ENCODE measurements around the gene TAS1R3.

- TF ChIP-seq, protein P1, sequence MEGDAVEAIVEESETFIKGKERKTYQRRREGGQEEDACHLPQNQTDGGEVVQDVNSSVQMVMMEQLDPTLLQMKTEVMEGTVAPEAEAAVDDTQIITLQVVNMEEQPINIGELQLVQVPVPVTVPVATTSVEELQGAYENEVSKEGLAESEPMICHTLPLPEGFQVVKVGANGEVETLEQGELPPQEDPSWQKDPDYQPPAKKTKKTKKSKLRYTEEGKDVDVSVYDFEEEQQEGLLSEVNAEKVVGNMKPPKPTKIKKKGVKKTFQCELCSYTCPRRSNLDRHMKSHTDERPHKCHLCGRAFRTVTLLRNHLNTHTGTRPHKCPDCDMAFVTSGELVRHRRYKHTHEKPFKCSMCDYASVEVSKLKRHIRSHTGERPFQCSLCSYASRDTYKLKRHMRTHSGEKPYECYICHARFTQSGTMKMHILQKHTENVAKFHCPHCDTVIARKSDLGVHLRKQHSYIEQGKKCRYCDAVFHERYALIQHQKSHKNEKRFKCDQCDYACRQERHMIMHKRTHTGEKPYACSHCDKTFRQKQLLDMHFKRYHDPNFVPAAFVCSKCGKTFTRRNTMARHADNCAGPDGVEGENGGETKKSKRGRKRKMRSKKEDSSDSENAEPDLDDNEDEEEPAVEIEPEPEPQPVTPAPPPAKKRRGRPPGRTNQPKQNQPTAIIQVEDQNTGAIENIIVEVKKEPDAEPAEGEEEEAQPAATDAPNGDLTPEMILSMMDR (conservative IDR thresholded peaks at IDR 0.05 in 1 of 2, IDR thresholded peaks at IDR 0.05 in 1 of 2; ENCODE audit: extremely low read depth in 1 of 2, insufficient read depth in 1 of 2, low read depth in 1 of 2, low read length in 2 of 2), result no peak
- no peak for TF ChIP-seq EZH2 (IDR thresholded peaks at IDR 0.05; ENCODE audit: borderline replicate concordance, low read length)
Measured at GRCh38 chr1:1327291-1327690, 3.8 kb upstream of the TAS1R3 start.
